Breast epithelium (tissue), 4 donors: Measurements from ENCODE around the gene CCDC88C. TPM values are rescaled to one million over a fixed set of nuclear protein-coding genes. Genes with fewer than 3 reads are reported as not detected.

ENCODE experiments used
- DNase-seq, 2 donors: peaks; one replicate each; pipeline ENCODE4 v3.0.0-alpha.2; 2019; ENCODE audit warnings: low spot score in 2 of 2
- H3K27ac ChIP-seq, 2 donors: fragments of 200-600 bp; sonication (generic) in 1 of 2; one replicate each; pipeline ENCODE4 v1.5.1; 2016 to 2019; ENCODE audit warnings: mild to moderate bottlenecking in 1 of 2
- H3K27me3 ChIP-seq, 2 donors: fragments of 200-600 bp; sonication (generic) in 1 of 2; one replicate each; pipeline versions ENCODE4 v1.5.1 to v1.6.0; 2017 to 2019; ENCODE audit warnings: control low read depth in 1 of 2, mild to moderate bottlenecking in 1 of 2
- H3K36me3 ChIP-seq: fragments of 200-600 bp; one replicate; pipeline ENCODE4 v1.5.1; 2019
- H3K4me1 ChIP-seq, 2 donors: fragments of 200-600 bp; sonication (generic); one replicate each; pipeline ENCODE4 v1.5.1; 2016 to 2019; ENCODE audit warnings: control low read depth in 1 of 2
- H3K4me3 ChIP-seq, 3 donors: fragments of 200-600 bp; sonication (generic); 1 replicate in 2 of 3; 2 replicates in 1 of 3; pipeline ENCODE4 v1.5.1; 2016 to 2019; ENCODE audit warnings: mild to moderate bottlenecking in 3 of 3, moderate library complexity in 2 of 3
- H3K9me3 ChIP-seq, 2 donors: fragments of 200-600 bp; sonication (generic) in 1 of 2; one replicate each; pipeline ENCODE4 v1.5.1; 2016 to 2019; ENCODE audit warnings: control low read depth in 1 of 2
- POLR2A ChIP-seq: fragments of 450-650 bp; IDR thresholded peaks from one replicate; pipeline ENCODE4 v1.6.1; 2016; ENCODE audit warnings: antibody characterized with exemption, mild to moderate bottlenecking, moderate library complexity
- POLR2AphosphoS5 ChIP-seq, 3 donors: sonication (generic); formaldehyde crosslinking; IDR thresholded peaks; one replicate each; pipeline ENCODE4 v1.6.1; 2017; ENCODE audit warnings: antibody characterized with exemption in 3 of 3
- intact Hi-C: fragments of 100-400 bp; cut with DNase I; formaldehyde crosslinking; loops from one replicate; pipeline ENCODE4 v1.15.1; 2023; ENCODE audit warnings: low total_unique reads
- total RNA-seq, 3 donors: library from RNA; depleted of rRNA; stranded (reverse); fragments of >200 nt; gene quantifications; one replicate each; pipeline ENCODE4 v1.1.0, GENCODE V29; 2016
- TF ChIP-seq, protein P1 (sequence below), 3 donors: fragments of 450-650 bp; IDR thresholded peaks; one replicate each; pipeline ENCODE4 v1.5.1; 2016 to 2017; ENCODE audit warnings: antibody characterized with exemption in 3 of 3, mild to moderate bottlenecking in 3 of 3, moderate library complexity in 3 of 3

Gene CCDC88C
- total RNA-seq, 3 donors from 2014 or later: 5.8 to 25.9 (median 19.3) TPM

DNA sequence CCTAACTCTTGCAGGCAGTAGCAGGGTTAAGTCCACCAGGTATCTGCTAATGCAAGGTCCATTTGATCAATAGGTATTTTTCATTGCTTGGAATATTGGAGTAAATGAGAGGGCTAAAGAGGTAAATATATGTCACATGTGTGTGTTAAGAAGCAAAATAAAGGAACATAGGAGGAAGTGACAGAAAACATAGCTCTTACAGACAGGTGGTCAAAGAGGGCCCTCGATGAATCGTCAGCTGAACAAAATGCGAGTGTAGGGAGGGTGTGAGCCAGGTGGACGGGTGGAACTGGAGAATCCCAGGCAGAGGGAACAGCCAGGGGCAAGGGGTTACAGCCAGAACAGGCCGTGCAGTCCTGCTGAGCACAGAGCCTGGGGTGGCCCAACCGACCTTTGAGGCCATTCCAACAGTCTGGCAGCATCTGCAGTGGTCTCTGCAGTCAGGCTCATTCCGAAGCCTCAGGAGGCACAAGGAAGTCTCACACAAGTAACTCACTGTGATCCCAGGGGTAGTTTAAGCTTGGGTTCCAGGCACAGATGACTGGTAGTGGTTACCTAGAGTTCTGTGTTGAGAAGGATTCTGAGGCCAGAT is 43.2 kb downstream of the CCDC88C start:
- H3K9me3 ChIP-seq: no peaks in the 10 kb centered on the region
- intact Hi-C loops: no loop called here
- no peak for DNase-seq
- no peaks in the 10 kb centered on the region for H3K4me1 ChIP-seq
- H3K27ac ChIP-seq: no peak overlapping the region
- no peaks in the 10 kb centered on the region for H3K27me3 ChIP-seq
- H3K4me3 ChIP-seq: no peak overlapping the region
- TF ChIP-seq, protein P1, sequence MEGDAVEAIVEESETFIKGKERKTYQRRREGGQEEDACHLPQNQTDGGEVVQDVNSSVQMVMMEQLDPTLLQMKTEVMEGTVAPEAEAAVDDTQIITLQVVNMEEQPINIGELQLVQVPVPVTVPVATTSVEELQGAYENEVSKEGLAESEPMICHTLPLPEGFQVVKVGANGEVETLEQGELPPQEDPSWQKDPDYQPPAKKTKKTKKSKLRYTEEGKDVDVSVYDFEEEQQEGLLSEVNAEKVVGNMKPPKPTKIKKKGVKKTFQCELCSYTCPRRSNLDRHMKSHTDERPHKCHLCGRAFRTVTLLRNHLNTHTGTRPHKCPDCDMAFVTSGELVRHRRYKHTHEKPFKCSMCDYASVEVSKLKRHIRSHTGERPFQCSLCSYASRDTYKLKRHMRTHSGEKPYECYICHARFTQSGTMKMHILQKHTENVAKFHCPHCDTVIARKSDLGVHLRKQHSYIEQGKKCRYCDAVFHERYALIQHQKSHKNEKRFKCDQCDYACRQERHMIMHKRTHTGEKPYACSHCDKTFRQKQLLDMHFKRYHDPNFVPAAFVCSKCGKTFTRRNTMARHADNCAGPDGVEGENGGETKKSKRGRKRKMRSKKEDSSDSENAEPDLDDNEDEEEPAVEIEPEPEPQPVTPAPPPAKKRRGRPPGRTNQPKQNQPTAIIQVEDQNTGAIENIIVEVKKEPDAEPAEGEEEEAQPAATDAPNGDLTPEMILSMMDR (IDR thresholded peaks at IDR 0.05): no peak
- TF ChIP-seq POLR2A (no peak), POLR2AphosphoS5 (IDR thresholded peaks at IDR 0.05) (no peak)
- H3K36me3 ChIP-seq: no peaks in the 10 kb centered on the region

DNA sequence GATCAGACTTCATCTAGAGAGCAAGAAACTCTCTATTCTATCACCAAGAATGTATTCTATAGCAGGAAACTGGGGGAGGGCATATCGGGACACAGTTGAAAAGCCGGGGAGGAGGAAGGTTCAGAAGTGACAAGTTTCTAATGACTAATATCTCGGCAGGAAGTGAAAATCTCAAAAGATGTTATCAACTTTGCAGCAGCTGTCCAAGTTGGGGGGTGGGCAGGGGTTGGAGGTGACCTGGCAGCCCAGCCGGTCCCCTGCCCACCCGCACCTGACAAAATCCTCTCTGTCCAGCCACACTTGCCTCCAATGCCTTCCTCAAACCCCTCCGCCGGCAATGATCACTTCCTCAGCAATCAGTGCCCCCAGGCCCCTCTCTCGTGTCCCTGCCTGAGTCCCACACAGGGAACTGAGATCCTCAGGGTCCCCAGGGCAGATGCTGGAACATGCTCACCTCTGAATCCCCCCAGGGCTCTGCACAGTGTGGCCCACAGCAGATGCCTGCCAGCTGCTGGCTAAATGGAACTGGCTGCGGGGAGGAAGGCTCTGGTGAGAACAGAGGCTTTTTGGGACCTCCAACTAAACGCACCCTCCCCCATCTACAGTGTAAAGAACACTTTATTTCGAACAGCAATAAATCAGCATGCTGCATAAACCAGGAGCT is 43.9 kb downstream of the CCDC88C start:
- no peaks in the 10 kb centered on the region for H3K36me3 ChIP-seq
- no peak overlapping the region for H3K4me3 ChIP-seq
- no peaks in the 10 kb centered on the region for H3K4me1 ChIP-seq
- intact Hi-C loops: no loop called here
- no peaks in the 10 kb centered on the region for H3K9me3 ChIP-seq
- no peaks in the 10 kb centered on the region for H3K27me3 ChIP-seq
- TF ChIP-seq POLR2A: no peak
- TF ChIP-seq POLR2AphosphoS5 (IDR thresholded peaks at IDR 0.05): no peak
- TF ChIP-seq, protein P1 (IDR thresholded peaks at IDR 0.05): no peak
- H3K27ac ChIP-seq: no peak overlapping the region
- no peak for DNase-seq

DNA sequence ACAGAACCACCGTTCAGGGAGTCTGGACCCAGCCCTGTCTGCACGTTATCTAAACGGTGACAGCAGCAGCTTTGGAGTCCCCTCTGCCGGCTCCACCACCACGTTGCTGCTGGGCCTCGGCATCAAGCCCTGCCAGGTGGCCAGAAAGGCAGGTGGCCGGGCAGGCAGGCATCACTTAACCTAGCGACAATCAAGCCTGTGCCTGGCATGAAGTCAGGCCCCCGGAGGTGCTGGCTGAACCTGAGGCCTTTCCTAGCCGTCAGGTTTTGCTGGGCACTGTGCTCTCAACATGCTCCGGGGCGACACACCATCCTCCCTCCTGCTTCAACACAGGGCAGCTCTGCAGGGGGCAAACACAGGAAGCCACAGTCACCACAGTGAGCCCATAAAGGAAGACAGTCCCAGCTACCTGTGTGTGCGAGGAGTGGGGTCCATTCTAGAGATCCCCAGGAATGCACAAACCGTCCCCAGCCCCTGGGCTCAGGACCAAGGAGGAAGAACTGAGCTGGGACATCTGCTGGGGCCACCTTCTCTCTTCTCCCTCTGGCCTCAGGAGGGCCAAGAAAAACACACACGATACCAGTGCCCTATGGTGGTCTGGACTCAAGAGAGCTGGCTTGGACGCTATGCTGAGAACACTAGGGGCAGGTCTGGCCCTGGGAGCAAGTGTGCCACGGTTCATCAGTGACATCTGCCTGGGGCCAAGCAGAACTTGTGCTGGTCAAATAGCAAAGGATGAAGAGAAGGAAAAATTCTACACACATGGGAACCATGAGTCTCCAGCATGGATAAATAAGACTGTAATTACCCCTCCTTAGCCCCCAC is 44.7 kb downstream of the CCDC88C start:
- Histone ChIP-seq H3K27me3 (no peaks in the 10 kb centered on the region), H3K4me1 (no peaks in the 10 kb centered on the region), H3K9me3 (no peaks in the 10 kb centered on the region), H3K4me3 (no peak overlapping the region), H3K27ac (peak overlapping the region in 1 of 2 donors; percentile 40), H3K36me3 (no peaks in the 10 kb centered on the region)
- no peak for DNase-seq
- intact Hi-C loops: no loop called here
- TF ChIP-seq POLR2AphosphoS5 (IDR thresholded peaks at IDR 0.05) (no peak), POLR2A (no peak)
- TF ChIP-seq, protein P1 (IDR thresholded peaks at IDR 0.05): no peak

DNA sequence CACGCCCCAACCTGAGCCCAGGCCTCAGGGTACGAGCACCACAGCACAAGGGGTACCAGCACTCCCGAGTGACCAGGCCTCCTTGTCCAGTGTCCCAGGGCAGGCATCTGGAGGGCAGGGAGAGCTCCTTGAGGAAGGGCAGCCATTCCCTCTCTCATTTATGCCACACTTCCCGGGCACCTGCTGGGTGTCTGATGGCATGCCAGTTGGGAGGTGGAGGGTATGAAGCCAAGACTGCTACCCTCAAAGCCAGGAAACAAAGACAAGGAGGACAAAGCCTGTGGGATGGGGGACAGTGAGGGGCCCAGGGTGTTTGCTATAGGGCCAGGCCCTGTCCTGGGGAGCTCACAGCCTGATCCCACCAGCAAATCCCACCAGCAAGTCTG is 45.6 kb downstream of the CCDC88C start:
- peak overlapping the region in 1 of 2 donors; percentile 40 for H3K27ac ChIP-seq
- H3K9me3 ChIP-seq: no peaks in the 10 kb centered on the region
- no peak for DNase-seq
- no peak for TF ChIP-seq POLR2A
- TF ChIP-seq POLR2AphosphoS5 (IDR thresholded peaks at IDR 0.05): no peak
- TF ChIP-seq, protein P1 (IDR thresholded peaks at IDR 0.05): no peak
- intact Hi-C loops: no loop called here
- no peaks in the 10 kb centered on the region for H3K36me3 ChIP-seq
- H3K4me1 ChIP-seq: no peaks in the 10 kb centered on the region
- no peak overlapping the region for H3K4me3 ChIP-seq
- H3K27me3 ChIP-seq: no peaks in the 10 kb centered on the region
